Measurements from ENCODE around the gene ZDHHC13.
A peak's percentile ranks its signal among the peaks of the same experiment; 100 is the strongest.

Gene ZDHHC13

GRCh38 chr11:19116971-19117759 is at the start of gene ZDHHC13:
TSS of gene ZDHHC13 (plus strand) at chr11:19117168. CDS start at chr11:19117250, 82 bp downstream.
- DNase-seq = peak; percentile 98

- DNase-seq = peak; percentile 75
Measured at GRCh38 chr11:19071255-19071654, 45.7 kb upstream of the ZDHHC13 start.

- DNase-seq = no peak
Measured at GRCh38 chr11:19072464-19072863, 44.5 kb upstream of the ZDHHC13 start.

- DNase-seq = no peak
Measured at GRCh38 chr11:19073454-19074415, 43.2 kb upstream of the ZDHHC13 start.

GRCh38 chr11:19075636-19076035 is 41.3 kb upstream of the ZDHHC13 start:
- DNase-seq = no peak

- peak; percentile 66 for DNase-seq
Measured at GRCh38 chr11:19076744-19077589, 40.0 kb upstream of the ZDHHC13 start.

GRCh38 chr11:19077965-19078364 is 39.0 kb upstream of the ZDHHC13 start:
- DNase-seq = no peak

GRCh38 chr11:19079643-19080440 is 37.1 kb upstream of the ZDHHC13 start:
- DNase-seq = no peak

GRCh38 chr11:19080579-19080993 is 36.4 kb upstream of the ZDHHC13 start:
- DNase-seq = no peak

- DNase-seq = no peak
Measured at GRCh38 chr11:19083166-19083565, 33.8 kb upstream of the ZDHHC13 start.

GRCh38 chr11:19084661-19085315 is 32.2 kb upstream of the ZDHHC13 start:
- DNase-seq = no peak

GRCh38 chr11:19087658-19088057 is 29.3 kb upstream of the ZDHHC13 start:
- DNase-seq = no peak

- no peak for DNase-seq
Measured at GRCh38 chr11:19088791-19089190, 28.2 kb upstream of the ZDHHC13 start.

GRCh38 chr11:19089421-19089820 is 27.5 kb upstream of the ZDHHC13 start:
- no peak for DNase-seq

GRCh38 chr11:19091366-19091765 is 25.6 kb upstream of the ZDHHC13 start:
- DNase-seq = no peak

- no peak for DNase-seq
Measured at GRCh38 chr11:19092342-19092741, 24.6 kb upstream of the ZDHHC13 start.

- DNase-seq = no peak
Measured at GRCh38 chr11:19092850-19093249, 24.1 kb upstream of the ZDHHC13 start.

- DNase-seq = no peak
Measured at GRCh38 chr11:19093976-19094375, 23.0 kb upstream of the ZDHHC13 start.

GRCh38 chr11:19094859-19095258 is 22.1 kb upstream of the ZDHHC13 start:
- DNase-seq = no peak

GRCh38 chr11:19099093-19099492 is 17.9 kb upstream of the ZDHHC13 start:
- DNase-seq = no peak

GRCh38 chr11:19100885-19101284 is 16.1 kb upstream of the ZDHHC13 start:
- DNase-seq = no peak

Data from stimulated activated CD4-positive, alpha-beta T cell treated with anti-CD3 and anti-CD28 coated beads, Interleukin-15, amount 100 ng/mL, for 24 hours (primary cell).